ENCODE results near the gene RPN2. TPM values are rescaled to one million over a fixed set of nuclear protein-coding genes. Genes with fewer than 3 reads are reported as not detected.

The RPN2 gene
- total RNA-seq, 2 donors from 2014 or later = 118 to 142 TPM

- intact Hi-C loops (cut with DNase I) = no loop called here
- DNase-seq (no peak), ATAC-seq (no peak)
Observed at GRCh38 chr20:37233548-37234253, 54.6 kb downstream of the RPN2 start.

- ATAC-seq (no peak), DNase-seq (no peak)
- intact Hi-C loops (cut with DNase I) = no loop called here
Observed at GRCh38 chr20:37234254-37234581, 55.1 kb downstream of the RPN2 start.

GRCh38 chr20:37235065-37235464 is 55.9 kb downstream of the RPN2 start:
- intact Hi-C loops (cut with DNase I) = no loop called here
- ATAC-seq = peak in 1 of 2 donors; percentile 15
- no peak for DNase-seq

- ATAC-seq = peak; percentile 27 to 60
- peak; percentile 58 for DNase-seq
- intact Hi-C loops (cut with DNase I) = no loop called here
Observed at GRCh38 chr20:37236462-37236861, 57.3 kb downstream of the RPN2 start.

- DNase-seq (no peak), ATAC-seq (no peak)
- intact Hi-C loops (cut with DNase I) = no loop called here
Observed at GRCh38 chr20:37237656-37238055, 58.5 kb downstream of the RPN2 start.

- no peak for ATAC-seq
- intact Hi-C loops (cut with DNase I) = no loop called here
- no peak for DNase-seq
Observed at GRCh38 chr20:37238426-37238825, 59.3 kb downstream of the RPN2 start.

- ATAC-seq = no peak
- DNase-seq = no peak
- intact Hi-C loops (cut with DNase I) = no loop called here
Observed at GRCh38 chr20:37238935-37239451, 59.9 kb downstream of the RPN2 start.

GRCh38 chr20:37240337-37241067 is 61.4 kb downstream of the RPN2 start:
- DNase-seq = no peak
- intact Hi-C loops (cut with DNase I) = no loop called here
- no peak for ATAC-seq

- DNase-seq (no peak), ATAC-seq (no peak)
- intact Hi-C loops (cut with DNase I) = no loop called here
Observed at GRCh38 chr20:37242503-37242902, 63.4 kb downstream of the RPN2 start.

GRCh38 chr20:37243076-37243936 is 64.2 kb downstream of the RPN2 start:
- intact Hi-C loops (cut with DNase I) = no loop called here

GRCh38 chr20:37243937-37244571 is 64.9 kb downstream of the RPN2 start:
- intact Hi-C loops (cut with DNase I) = no loop called here
- DNase-seq (peak; percentile 63), ATAC-seq (peak; percentile 49 to 85)

More at GRCh38 chr20:37243076-37243936, 64.2 kb downstream of the RPN2 start:
- no peak for DNase-seq
- ATAC-seq = peak; percentile 25 to 31

- ATAC-seq (no peak), DNase-seq (no peak)
- intact Hi-C loops (cut with DNase I) = no loop called here
Observed at GRCh38 chr20:37244572-37244957, 65.4 kb downstream of the RPN2 start.

- intact Hi-C loops (cut with DNase I) = no loop called here
- no peak for DNase-seq
- ATAC-seq = no peak
Observed at GRCh38 chr20:37245216-37246150, 66.4 kb downstream of the RPN2 start.

GRCh38 chr20:37246736-37247135 is 67.6 kb downstream of the RPN2 start:
- DNase-seq = no peak
- ATAC-seq = no peak
- intact Hi-C loops (cut with DNase I) = no loop called here

- DNase-seq = no peak
- ATAC-seq = no peak
- intact Hi-C loops (cut with DNase I) = no loop called here
Observed at GRCh38 chr20:37247547-37247946, 68.4 kb downstream of the RPN2 start.

- intact Hi-C loops (cut with DNase I) = no loop called here
- DNase-seq = no peak
- ATAC-seq = no peak
Observed at GRCh38 chr20:37249304-37249703, 70.2 kb downstream of the RPN2 start.

GRCh38 chr20:37251825-37252477 is 72.8 kb downstream of the RPN2 start:
- intact Hi-C loops (cut with DNase I) = no loop called here
- ATAC-seq (no peak), DNase-seq (no peak)

GRCh38 chr20:37253087-37253486 is 74.0 kb downstream of the RPN2 start:
- DNase-seq = no peak
- intact Hi-C loops (cut with DNase I) = no loop called here
- no peak for ATAC-seq

Data from left cardiac atrium (tissue), 4 donors.